Measurements from ENCODE around the gene SPTAN1.
A peak's percentile ranks its signal among the peaks of the same experiment; 100 is the strongest.

Gene SPTAN1

GRCh38 chr9:128610897-128611296 lies 58.5 kb downstream of the SPTAN1 start:
- CTCF ChIA-PET, result interaction anchor here (1.1 to 1.3 kb wide), 2 partner anchors 10 to 24 kb away, joined by 3 to 5 read pairs; no protein-coding TSS in a partner anchor
- H3K27ac ChIP-seq, result no peak overlapping the region
- TF ChIP-seq CTCF (conservative IDR thresholded peaks at IDR 0.05; ENCODE audit: low read depth), result no peak
- no peak for DNase-seq (ENCODE audit: low spot score)
- POLR2A ChIA-PET (ENCODE audit: low non-redundant PET), result no interaction called here

- no peak for TF ChIP-seq CTCF (conservative IDR thresholded peaks at IDR 0.05; ENCODE audit: low read depth)
- no peak overlapping the region for H3K27ac ChIP-seq
- ChIA-PET CTCF (interaction anchor here (0.6 to 1.3 kb wide), 3 partner anchors 10 to 144 kb away, joined by 3 to 5 read pairs (median 3); no protein-coding TSS in a partner anchor), POLR2A (ENCODE audit: low non-redundant PET) (no interaction called here)
- DNase-seq (ENCODE audit: low spot score), result no peak
These were observed 59.4 kb downstream of the SPTAN1 start for GRCh38 chr9:128611600-128612394.

- POLR2A ChIA-PET (ENCODE audit: low non-redundant PET), result no interaction called here
- CTCF ChIA-PET, result no interaction called here
These were observed 62.3 kb downstream of the SPTAN1 start for GRCh38 chr9:128614728-128615127.

GRCh38 chr9:128615571-128615970 lies 63.2 kb downstream of the SPTAN1 start:
- ChIA-PET CTCF (interaction anchor here (0.8 kb wide), 1 partner anchor 19 kb away, joined by 8 read pairs; no protein-coding TSS in a partner anchor), POLR2A (ENCODE audit: low non-redundant PET) (no interaction called here)
- H3K27ac ChIP-seq, result peak overlapping the region; percentile 9; the same call in 1 of the 2 replicates
- no peak for DNase-seq (ENCODE audit: low spot score)
- TF ChIP-seq CTCF (conservative IDR thresholded peaks at IDR 0.05; ENCODE audit: low read depth), result no peak

More at GRCh38 chr9:128614728-128615127, 62.3 kb downstream of the SPTAN1 start:
- TF ChIP-seq CTCF (conservative IDR thresholded peaks at IDR 0.05; ENCODE audit: low read depth), result no peak
- DNase-seq (ENCODE audit: low spot score), result no peak
- peak overlapping the region; percentile 21; the same call in 1 of the 2 replicates for H3K27ac ChIP-seq

GRCh38 chr9:128617943-128618342 lies 65.6 kb downstream of the SPTAN1 start:
- CTCF ChIA-PET, result interaction anchor here (0.6 kb wide), 1 partner anchor 118 kb away, joined by 5 read pairs; no protein-coding TSS in a partner anchor
- TF ChIP-seq CTCF (conservative IDR thresholded peaks at IDR 0.05; ENCODE audit: low read depth), result no peak
- no peak for DNase-seq (ENCODE audit: low spot score)
- peak overlapping the region; percentile 25 for H3K27ac ChIP-seq
- POLR2A ChIA-PET (ENCODE audit: low non-redundant PET), result no interaction called here

- no peak for TF ChIP-seq CTCF (conservative IDR thresholded peaks at IDR 0.05; ENCODE audit: low read depth)
- H3K27ac ChIP-seq, result peak overlapping the region; percentile 1
- CTCF ChIA-PET, result no interaction called here
- no peak for DNase-seq (ENCODE audit: low spot score)
- POLR2A ChIA-PET (ENCODE audit: low non-redundant PET), result no interaction called here
These were observed 66.7 kb downstream of the SPTAN1 start for GRCh38 chr9:128619127-128619526.

Data from RWPE1 (cell line).